GM10266 (cell line): ENCODE results near the gene MTX1.

Source experiments
- DNase-seq: peaks from one replicate; pipeline ENCODE4 v3.0.0; 2012; ENCODE audit errors: extremely low spot score
- CTCF ChIP-seq: IDR thresholded peaks from 2 replicates; pipeline ENCODE4 v1.5.1; 2012; ENCODE audit warnings: mild to moderate bottlenecking, low read depth; ENCODE audit not compliant: control insufficient read depth, insufficient read depth; ENCODE audit errors: missing control alignments

The MTX1 gene

DNA sequence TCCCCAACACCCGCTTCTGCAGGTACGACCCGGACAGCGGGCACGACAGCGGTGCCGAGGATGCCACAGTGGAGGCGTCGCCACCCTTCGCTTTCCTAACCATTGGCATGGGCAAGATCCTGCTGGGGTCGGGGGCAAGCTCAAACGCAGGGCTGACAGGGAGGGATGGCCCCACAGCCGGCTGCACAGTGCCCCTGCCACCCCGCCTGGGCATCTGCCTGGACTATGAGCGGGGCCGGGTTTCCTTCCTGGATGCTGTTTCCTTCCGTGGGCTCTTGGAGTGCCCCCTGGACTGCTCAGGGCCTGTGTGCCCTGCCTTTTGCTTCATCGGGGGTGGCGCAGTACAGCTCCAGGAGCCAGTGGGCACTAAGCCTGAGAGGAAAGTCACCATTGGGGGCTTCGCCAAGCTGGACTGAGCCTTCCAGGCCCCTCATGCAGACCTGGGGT is 24.7 kb upstream of the MTX1 start:
- TF ChIP-seq CTCF = no peak
- no peak for DNase-seq

DNA sequence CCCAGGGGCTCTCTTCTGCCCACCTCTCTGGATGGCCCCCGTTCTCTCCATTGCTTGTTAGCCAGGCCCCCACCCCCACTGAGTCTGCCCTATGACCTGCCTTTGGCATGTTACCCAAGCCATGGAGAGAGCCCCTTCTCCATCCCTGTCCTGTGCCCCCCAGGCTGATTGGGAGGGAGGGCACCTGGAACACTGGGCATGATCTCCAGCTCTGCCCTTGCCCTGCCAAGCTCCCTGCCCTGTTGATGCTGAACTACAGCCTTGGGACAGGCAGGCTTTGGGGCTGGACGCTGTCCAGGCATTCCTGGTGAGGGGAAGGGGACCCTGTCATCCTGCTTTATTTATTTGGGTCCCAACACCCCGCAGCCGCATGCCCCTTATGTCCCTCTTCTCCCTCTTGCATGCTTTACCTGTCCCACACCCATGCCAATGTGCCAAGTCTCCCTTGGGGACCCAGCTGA is 24.1 kb upstream of the MTX1 start:
- no peak for TF ChIP-seq CTCF
- DNase-seq = no peak

- no peak for TF ChIP-seq CTCF
- peak; percentile 84 for DNase-seq
Observed at GRCh38 chr1:155184835-155185782, 23.4 kb upstream of the MTX1 start.

DNA sequence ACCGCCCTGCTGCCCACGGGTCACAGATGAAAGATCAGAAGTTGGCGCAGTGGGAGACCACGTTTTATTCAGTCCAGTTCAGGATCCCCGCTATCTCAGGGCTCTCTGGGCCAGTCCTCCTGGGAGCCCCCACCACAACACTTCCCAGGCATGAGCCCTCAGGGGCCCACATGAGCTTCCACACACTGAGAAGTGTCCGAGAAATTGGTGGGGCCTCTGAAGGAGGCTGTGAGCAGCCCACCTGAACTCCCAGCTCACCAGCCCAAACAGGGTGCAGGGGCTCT is 22.8 kb upstream of the MTX1 start:
- DNase-seq = no peak
- no peak for TF ChIP-seq CTCF

DNA sequence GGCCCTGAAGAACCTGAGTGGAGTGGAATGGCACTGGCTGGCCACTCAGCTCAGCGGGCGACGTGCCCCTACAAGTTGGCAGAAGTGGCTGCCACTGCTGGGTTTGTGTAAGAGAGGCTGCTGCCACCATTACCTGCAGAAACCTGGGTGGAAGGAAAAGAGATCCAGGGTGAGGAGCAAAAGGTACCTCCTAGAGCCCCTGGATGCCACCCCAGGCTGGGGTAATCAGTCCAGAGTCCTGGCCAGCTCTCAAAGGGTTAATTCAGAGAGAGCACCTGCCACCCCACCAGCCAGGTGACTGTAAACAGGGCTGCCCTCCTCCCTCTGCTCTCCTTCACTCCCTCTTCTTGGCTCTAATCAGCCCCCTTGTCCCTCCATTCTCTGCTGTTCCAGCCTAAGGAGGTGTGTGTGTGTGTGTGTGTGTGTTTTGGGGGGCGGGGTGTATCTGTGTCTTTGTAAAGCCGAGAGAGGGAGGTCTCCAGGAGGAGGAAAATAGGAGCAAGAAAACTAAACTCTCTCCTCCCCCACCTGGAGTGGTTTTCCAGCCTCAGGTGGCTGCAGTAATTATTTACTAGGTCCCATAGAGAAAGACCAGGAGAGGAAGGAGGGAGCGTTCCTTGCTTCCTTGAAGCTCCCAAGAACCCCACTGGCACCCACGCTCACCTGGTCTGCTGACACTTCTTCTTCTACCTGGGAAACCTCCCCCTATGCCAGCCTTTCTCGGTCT is 22.3 kb upstream of the MTX1 start:
- no peak for TF ChIP-seq CTCF
- no peak for DNase-seq

DNA sequence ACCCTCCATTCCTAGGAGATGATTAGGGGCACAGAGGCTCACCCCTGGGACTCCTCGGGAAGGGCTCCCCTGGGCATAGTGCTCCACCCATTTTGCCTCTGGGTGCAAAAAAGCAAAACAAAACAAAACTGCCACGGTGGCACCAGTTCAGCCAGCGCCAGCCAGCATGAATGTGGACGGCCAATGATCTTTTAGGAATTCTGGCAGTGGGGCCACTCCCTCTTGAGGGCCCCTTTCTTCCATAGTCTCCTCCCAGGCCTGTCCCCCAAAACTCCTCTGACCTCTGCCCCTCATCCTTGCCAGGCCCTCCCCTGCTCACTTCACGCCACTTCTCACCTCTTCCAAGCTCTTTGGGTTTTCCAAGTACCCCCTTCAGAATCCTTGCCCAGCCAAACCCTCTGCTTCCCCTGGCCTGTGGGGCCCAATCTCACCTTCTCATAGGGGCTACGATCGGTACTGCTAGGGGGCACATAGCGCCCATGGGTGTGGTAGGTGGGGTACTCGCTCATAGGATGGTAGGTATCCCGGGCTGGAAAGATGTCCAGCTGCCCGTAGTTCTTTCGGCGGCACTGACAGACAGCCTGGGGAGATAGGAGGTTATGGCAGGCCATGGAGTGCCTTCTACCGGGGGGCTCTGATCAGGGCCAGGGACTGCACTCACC is 21.6 kb upstream of the MTX1 start:
- no peak for DNase-seq
- TF ChIP-seq CTCF = no peak

DNA sequence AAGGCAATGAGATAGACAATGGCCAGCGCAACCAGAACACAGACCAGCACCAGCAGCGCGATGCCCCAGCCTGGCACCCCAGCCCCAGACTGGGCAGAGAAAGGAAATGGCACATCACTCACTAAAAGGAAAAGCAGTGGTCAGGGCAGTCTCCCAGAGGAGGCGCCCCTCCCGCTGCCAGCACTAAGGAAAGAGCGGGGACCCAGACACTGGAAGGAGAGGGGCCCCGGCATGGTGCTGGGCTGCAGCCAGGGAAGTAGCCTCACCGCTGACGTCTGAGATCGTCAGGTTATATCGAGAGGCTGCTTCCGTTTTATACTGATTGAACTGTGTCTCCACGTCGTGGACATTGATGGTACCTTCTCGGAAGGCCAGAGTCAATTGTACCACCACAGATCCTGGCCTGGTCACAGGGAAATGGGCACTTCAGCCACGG is 21.0 kb upstream of the MTX1 start:
- TF ChIP-seq CTCF = no peak
- no peak for DNase-seq
